Measurements from ENCODE around the gene ATP1A1.

Gene ATP1A1

GRCh38 chr1:116376729-116377086 is 3.7 kb downstream of the ATP1A1 start:
- no peak overlapping the region for H3K4me3 ChIP-seq (ENCODE audit: low read depth, low read length)
- no peak for TF ChIP-seq CTCF (IDR thresholded peaks at IDR 0.05; ENCODE audit: low read depth, low read length)
- in situ Hi-C loops (cut with HindIII; ENCODE audit: low sequenced_read_pairs): no loop called here
- DNase-seq (ENCODE audit: low read depth, low spot score): no peak

- peak overlapping the region; percentile 20 for H3K4me3 ChIP-seq (ENCODE audit: low read depth, low read length)
- DNase-seq (ENCODE audit: low read depth, low spot score): peak; percentile 95
- no peak for TF ChIP-seq CTCF (IDR thresholded peaks at IDR 0.05; ENCODE audit: low read depth, low read length)
- in situ Hi-C loops (cut with HindIII; ENCODE audit: low sequenced_read_pairs): no loop called here
These were observed 4.8 kb downstream of the ATP1A1 start for GRCh38 chr1:116377541-116378529.

GRCh38 chr1:116379057-116379630 is 6.1 kb downstream of the ATP1A1 start:
- in situ Hi-C loops (cut with HindIII; ENCODE audit: low sequenced_read_pairs): no loop called here
- no peak overlapping the region for H3K4me3 ChIP-seq (ENCODE audit: low read depth, low read length)
- no peak for DNase-seq (ENCODE audit: low read depth, low spot score)
- no peak for TF ChIP-seq CTCF (IDR thresholded peaks at IDR 0.05; ENCODE audit: low read depth, low read length)

GRCh38 chr1:116379674-116380498 is 6.8 kb downstream of the ATP1A1 start:
- DNase-seq (ENCODE audit: low read depth, low spot score): no peak
- no peak overlapping the region for H3K4me3 ChIP-seq (ENCODE audit: low read depth, low read length)
- in situ Hi-C loops (cut with HindIII; ENCODE audit: low sequenced_read_pairs): no loop called here
- no peak for TF ChIP-seq CTCF (IDR thresholded peaks at IDR 0.05; ENCODE audit: low read depth, low read length)

GRCh38 chr1:116380499-116381242 is 7.6 kb downstream of the ATP1A1 start:
- no peak overlapping the region for H3K4me3 ChIP-seq (ENCODE audit: low read depth, low read length)
- TF ChIP-seq CTCF (IDR thresholded peaks at IDR 0.05; ENCODE audit: low read depth, low read length): no peak
- DNase-seq (ENCODE audit: low read depth, low spot score): no peak
- in situ Hi-C loops (cut with HindIII; ENCODE audit: low sequenced_read_pairs): no loop called here

- H3K4me3 ChIP-seq (ENCODE audit: low read depth, low read length): no peak overlapping the region
- TF ChIP-seq CTCF (IDR thresholded peaks at IDR 0.05; ENCODE audit: low read depth, low read length): no peak
- in situ Hi-C loops (cut with HindIII; ENCODE audit: low sequenced_read_pairs): no loop called here
- peak; percentile 17 for DNase-seq (ENCODE audit: low read depth, low spot score)
These were observed 9.3 kb downstream of the ATP1A1 start for GRCh38 chr1:116382321-116382720.

Data from astrocyte of the spinal cord (primary cell).